ENCODE measurements around the gene KCNAB3. TPM values are rescaled to one million over a fixed set of nuclear protein-coding genes. Genes with fewer than 3 reads are reported as not detected.

The KCNAB3 gene
- total and polyA plus RNA-seq, 4 donors, result 0.23 to 0.67 (median 0.42) TPM

GRCh38 chr17:7931709-7932482, 2.2 kb upstream of the KCNAB3 start, which contains the start of the genes CNTROB and TRAPPC1 (continued):
- TF ChIP-seq HNF4G (IDR thresholded peaks at IDR 0.05) (no peak), REST (IDR thresholded peaks at IDR 0.05) (peak; percentile 44), EGR1 (IDR thresholded peaks at IDR 0.05; ENCODE audit: low read depth in 2 of 2) (no peak), SP1 (IDR thresholded peaks at IDR 0.05) (peak; percentile 75), FOXA1 (IDR thresholded peaks at IDR 0.05) (no peak), RAD21 (IDR thresholded peaks at IDR 0.05) (no peak)

GRCh38 chr17:7930841-7931631, 1.4 kb upstream of the KCNAB3 start:
- Histone ChIP-seq H3K9me3 (ENCODE audit: control insufficient read depth in 4 of 4, low read length in 3 of 4) (no peaks in the 10 kb centered on the region), H3K4me3 (ENCODE audit: low read depth in 1 of 3, low read length in 3 of 3) (peak overlapping the region; percentile 69 to 91 (median 75)), H3K27ac (ENCODE audit: low read depth in 1 of 2, low read length in 2 of 2) (peak overlapping the region; percentile 52 to 57), H3K9ac (ENCODE audit: low read depth in 1 of 2, low read length in 2 of 2) (peak overlapping the region in 1 of 2 donors; percentile 64), H3K36me3 (ENCODE audit: control insufficient read depth in 4 of 4, insufficient read depth in 3 of 4, low read depth in 1 of 4, low read length in 3 of 4) (peaks cover 0 to 4% (median 2%) of the 10 kb centered on the region in 4 donors), H3K27me3 (ENCODE audit: control insufficient read depth in 4 of 4, insufficient read depth in 4 of 4, low read length in 3 of 4) (no peaks in the 10 kb centered on the region), H3K4me1 (ENCODE audit: control insufficient read depth in 4 of 4, insufficient read depth in 4 of 4, low read length in 3 of 4) (peaks cover 5 to 27% (median 17%) of the 10 kb centered on the region in 4 donors)
- TF ChIP-seq SP1 (IDR thresholded peaks at IDR 0.05) (no peak), NR2F2 (IDR thresholded peaks at IDR 0.05) (no peak), JUND (IDR thresholded peaks at IDR 0.05) (no peak), REST (IDR thresholded peaks at IDR 0.05) (no peak), ATF3 (IDR thresholded peaks at IDR 0.05) (no peak), TAF1 (conservative IDR thresholded peaks at IDR 0.05) (no peak), YY1 (IDR thresholded peaks at IDR 0.05) (no peak), GABPA (IDR thresholded peaks at IDR 0.05 in 1 of 2, conservative IDR thresholded peaks at IDR 0.05 in 1 of 2) (no peak), RXRA (IDR thresholded peaks at IDR 0.05) (no peak), HNF4A (conservative IDR thresholded peaks at IDR 0.05) (no peak), CTCF (IDR thresholded peaks at IDR 0.05; ENCODE audit: low read depth, low read length, missing input control) (no peak), FOXA1 (IDR thresholded peaks at IDR 0.05) (no peak), RAD21 (IDR thresholded peaks at IDR 0.05) (no peak), ZBTB33 (IDR thresholded peaks at IDR 0.05) (no peak), MAX (IDR thresholded peaks at IDR 0.05) (no peak), EGR1 (IDR thresholded peaks at IDR 0.05; ENCODE audit: low read depth in 2 of 2) (no peak), HNF4G (IDR thresholded peaks at IDR 0.05) (no peak), FOXA2 (IDR thresholded peaks at IDR 0.05) (no peak)
- no peak for DNase-seq (ENCODE audit: low spot score)
- WGBS, result 45% methylated on average over 20 of the region's 20 CpGs

All from liver (tissue), 9 donors.